Midbrain (tissue), 1 donor: ENCODE measurements around the gene MTHFD2.
"Not testable (repeated sequence)": the region's sequence is repeated elsewhere in the genome, so short reads cannot be mapped to it uniquely, and the experiment has no call there.

Experiments
- DNase-seq: peaks from one replicate; lab custom pipeline; 2025; lab: John Stamatoyannopoulos, UW

The MTHFD2 gene

GRCh38 chr2:74198461-74199274 is at the start of gene MTHFD2:
MTHFD2 (plus strand) TSS chr2:74198615; CDS start chr2:74198642, 27 bp downstream.
- DNase-seq = peak; percentile 85

GRCh38 chr2:74149247-74149525 is 49.2 kb upstream of the MTHFD2 start:
- DNase-seq = no peak

- DNase-seq = no peak
These were observed 48.7 kb upstream of the MTHFD2 start for GRCh38 chr2:74149570-74150319.

- no peak for DNase-seq
These were observed 45.5 kb upstream of the MTHFD2 start for GRCh38 chr2:74152954-74153353.

GRCh38 chr2:74155830-74156229 is 42.6 kb upstream of the MTHFD2 start:
- DNase-seq = no peak

GRCh38 chr2:74162951-74163350 is 35.5 kb upstream of the MTHFD2 start:
- DNase-seq = no peak

GRCh38 chr2:74164761-74165160 is 33.7 kb upstream of the MTHFD2 start:
- DNase-seq = no peak

GRCh38 chr2:74168739-74169138 is 29.7 kb upstream of the MTHFD2 start:
- no peak for DNase-seq

GRCh38 chr2:74174909-74175308 is 23.5 kb upstream of the MTHFD2 start:
- DNase-seq = no peak

GRCh38 chr2:74177696-74178095 is 20.7 kb upstream of the MTHFD2 start:
- DNase-seq = no peak

GRCh38 chr2:74178211-74179062 is 20.0 kb upstream of the MTHFD2 start, which contains the start of gene MOB1A:
MOB1A (minus strand) TSS chr2:74178879; CDS start chr2:74178674, 205 bp downstream.
- peak; percentile 97 for DNase-seq

- DNase-seq = no peak
These were observed 19.2 kb upstream of the MTHFD2 start for GRCh38 chr2:74179063-74179865.

- DNase-seq = peak; percentile 70
These were observed 16.7 kb upstream of the MTHFD2 start for GRCh38 chr2:74181739-74182138.

- no peak for DNase-seq
These were observed 14.5 kb upstream of the MTHFD2 start for GRCh38 chr2:74183878-74184277.

- DNase-seq = peak; percentile 32
These were observed 12.4 kb upstream of the MTHFD2 start for GRCh38 chr2:74186038-74186437.

GRCh38 chr2:74186706-74187105 is 11.7 kb upstream of the MTHFD2 start:
- not testable (repeated sequence) for DNase-seq

GRCh38 chr2:74188018-74188601 is 10.3 kb upstream of the MTHFD2 start:
- no peak for DNase-seq

GRCh38 chr2:74188696-74189095 is 9.7 kb upstream of the MTHFD2 start:
- DNase-seq = no peak

- no peak for DNase-seq
These were observed 6.6 kb upstream of the MTHFD2 start for GRCh38 chr2:74191596-74192380.

- DNase-seq = no peak
These were observed 3.6 kb upstream of the MTHFD2 start for GRCh38 chr2:74194799-74195198.
